ENCODE results near the gene DCDC2.

- TF ChIP-seq, protein P1, sequence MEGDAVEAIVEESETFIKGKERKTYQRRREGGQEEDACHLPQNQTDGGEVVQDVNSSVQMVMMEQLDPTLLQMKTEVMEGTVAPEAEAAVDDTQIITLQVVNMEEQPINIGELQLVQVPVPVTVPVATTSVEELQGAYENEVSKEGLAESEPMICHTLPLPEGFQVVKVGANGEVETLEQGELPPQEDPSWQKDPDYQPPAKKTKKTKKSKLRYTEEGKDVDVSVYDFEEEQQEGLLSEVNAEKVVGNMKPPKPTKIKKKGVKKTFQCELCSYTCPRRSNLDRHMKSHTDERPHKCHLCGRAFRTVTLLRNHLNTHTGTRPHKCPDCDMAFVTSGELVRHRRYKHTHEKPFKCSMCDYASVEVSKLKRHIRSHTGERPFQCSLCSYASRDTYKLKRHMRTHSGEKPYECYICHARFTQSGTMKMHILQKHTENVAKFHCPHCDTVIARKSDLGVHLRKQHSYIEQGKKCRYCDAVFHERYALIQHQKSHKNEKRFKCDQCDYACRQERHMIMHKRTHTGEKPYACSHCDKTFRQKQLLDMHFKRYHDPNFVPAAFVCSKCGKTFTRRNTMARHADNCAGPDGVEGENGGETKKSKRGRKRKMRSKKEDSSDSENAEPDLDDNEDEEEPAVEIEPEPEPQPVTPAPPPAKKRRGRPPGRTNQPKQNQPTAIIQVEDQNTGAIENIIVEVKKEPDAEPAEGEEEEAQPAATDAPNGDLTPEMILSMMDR (conservative IDR thresholded peaks at IDR 0.05 in 1 of 2, IDR thresholded peaks at IDR 0.05 in 1 of 2; ENCODE audit: extremely low read depth in 1 of 2, insufficient read depth in 1 of 2, low read depth in 1 of 2, low read length in 2 of 2): no peak
- TF ChIP-seq EZH2 (IDR thresholded peaks at IDR 0.05; ENCODE audit: borderline replicate concordance, low read length): no peak
These were observed 19.0 kb upstream of the DCDC2 start for GRCh38 chr6:24376871-24377270.

Data from mammary epithelial cell (primary cell).